CD4-positive, alpha-beta T cell treated with Interleukin-4 for 1 hour (primary cell): ENCODE data around the gene ADARB2.

ENCODE experiments used
- DNase-seq, 2 donors: peaks; one replicate each; pipeline ENCODE4 v3.0.0-alpha.2; 2020 to 2022

ADARB2 gene

GRCh38 chr10:1515780-1516491 lies 221.4 kb downstream of the ADARB2 start:
- no peak for DNase-seq

- DNase-seq: no peak
These were observed 222.1 kb downstream of the ADARB2 start for GRCh38 chr10:1515121-1515779.

GRCh38 chr10:1514681-1515080 lies 222.6 kb downstream of the ADARB2 start:
- DNase-seq: no peak

- DNase-seq: no peak
These were observed 224.1 kb downstream of the ADARB2 start for GRCh38 chr10:1513221-1513620.

DNA sequence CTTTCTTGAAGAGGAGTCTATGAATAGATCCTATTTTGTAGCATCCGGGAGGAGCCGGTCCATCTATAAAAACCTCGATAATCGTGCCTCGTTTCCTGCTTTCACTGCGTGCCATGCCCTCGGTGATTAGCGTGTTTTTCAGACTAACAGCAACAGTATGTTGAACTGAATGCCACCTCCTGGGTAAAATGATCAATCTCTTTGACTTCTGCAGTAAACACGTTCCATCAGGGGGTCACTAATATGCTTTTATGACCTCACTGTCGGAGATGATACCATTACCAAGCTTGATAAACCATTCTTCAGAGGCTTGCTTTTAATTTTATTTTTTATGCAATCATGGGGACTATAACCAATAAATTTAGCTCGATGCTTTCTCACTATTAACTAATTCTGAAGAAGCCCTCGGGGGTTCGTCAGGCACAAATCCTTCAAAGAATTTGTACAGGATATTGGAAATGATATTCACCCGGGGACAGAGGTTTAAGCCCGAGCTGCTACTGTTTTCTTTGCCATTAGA lies 228.3 kb downstream of the ADARB2 start:
- no peak for DNase-seq

DNA sequence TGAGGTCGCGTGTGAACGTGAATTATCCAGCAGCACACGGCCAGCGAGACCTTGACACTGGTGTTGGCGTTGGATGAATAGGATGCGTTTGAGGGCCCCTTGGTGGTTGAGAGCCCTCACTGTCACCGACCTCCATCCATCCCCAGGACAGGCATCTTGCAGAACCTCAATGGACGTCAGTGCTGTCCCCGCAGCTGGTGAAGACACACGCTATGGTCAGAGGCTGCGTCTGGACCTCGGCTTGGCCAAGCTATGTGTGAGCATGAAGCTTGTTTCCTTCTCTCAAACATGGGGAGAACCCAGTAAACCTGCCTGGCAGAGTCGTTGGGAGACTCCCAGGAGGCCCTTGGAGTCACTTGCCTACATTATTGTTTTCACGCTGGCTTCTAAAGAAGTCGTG lies 229.2 kb downstream of the ADARB2 start:
- no peak for DNase-seq

DNA sequence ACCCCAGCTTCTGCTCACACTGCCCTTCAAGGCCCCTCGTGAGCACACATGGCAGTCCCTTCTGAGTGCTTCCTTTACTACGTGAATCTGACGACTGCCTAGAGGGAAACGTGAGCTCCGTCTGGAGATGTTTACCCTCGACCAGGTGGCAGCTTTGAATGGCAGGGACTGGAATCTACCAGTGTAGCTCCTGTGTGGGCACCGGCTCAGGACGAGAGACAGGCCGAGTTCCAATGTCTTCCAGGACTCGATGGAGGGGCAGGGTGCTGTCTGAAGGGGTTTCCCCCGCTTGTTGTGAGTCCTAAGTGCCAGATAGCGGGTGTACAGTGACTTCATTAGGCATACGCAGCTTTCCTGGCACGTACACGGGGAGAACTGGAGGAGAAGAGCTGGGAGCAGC lies 229.9 kb downstream of the ADARB2 start:
- DNase-seq: no peak

DNA sequence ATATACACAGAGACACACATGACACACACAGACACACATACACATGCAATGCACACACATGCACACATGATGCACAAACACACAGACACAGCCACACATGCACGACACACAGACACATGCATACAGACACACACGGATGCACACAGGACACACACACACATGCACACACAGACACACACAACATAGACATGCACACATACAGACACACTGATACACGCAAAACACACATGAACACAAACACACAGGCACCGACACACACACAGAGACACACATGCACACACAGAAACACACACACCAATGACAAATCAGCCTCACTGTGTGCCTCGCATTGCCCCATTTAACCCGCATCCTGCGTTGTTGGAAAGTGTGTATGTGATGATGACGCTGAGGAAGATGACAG lies 232.4 kb downstream of the ADARB2 start:
- no peak for DNase-seq

GRCh38 chr10:1504286-1504685 lies 233.0 kb downstream of the ADARB2 start:
- no peak for DNase-seq

- DNase-seq: no peak
These were observed 234.9 kb downstream of the ADARB2 start for GRCh38 chr10:1502451-1502850.

- DNase-seq: no peak
These were observed 237.9 kb downstream of the ADARB2 start for GRCh38 chr10:1499359-1499957.

DNA sequence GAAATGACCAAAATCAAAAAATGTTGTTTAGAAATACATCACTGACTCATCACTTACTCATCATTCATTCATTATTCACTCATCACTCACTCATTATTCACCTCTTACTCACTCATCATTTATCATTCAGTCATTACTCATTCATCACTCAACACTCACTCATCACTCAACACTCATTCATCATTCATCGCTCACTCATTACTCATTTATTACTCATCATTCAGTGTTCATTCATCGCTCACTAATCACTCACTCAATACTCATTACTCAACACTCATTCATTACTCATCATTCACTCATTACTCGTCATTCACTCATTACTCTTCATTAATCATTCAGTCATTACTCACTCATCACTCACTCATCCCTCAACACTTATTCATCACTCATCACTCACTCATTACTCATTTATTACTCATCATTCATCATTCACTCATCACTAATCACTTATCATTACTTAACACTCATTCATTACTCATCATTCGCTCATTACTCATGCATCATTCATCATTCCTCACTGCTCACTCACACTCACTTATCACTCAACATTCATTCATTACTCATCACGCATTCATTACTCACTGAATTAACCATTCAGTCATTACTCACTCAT lies 238.5 kb downstream of the ADARB2 start:
- no peak for DNase-seq

DNA sequence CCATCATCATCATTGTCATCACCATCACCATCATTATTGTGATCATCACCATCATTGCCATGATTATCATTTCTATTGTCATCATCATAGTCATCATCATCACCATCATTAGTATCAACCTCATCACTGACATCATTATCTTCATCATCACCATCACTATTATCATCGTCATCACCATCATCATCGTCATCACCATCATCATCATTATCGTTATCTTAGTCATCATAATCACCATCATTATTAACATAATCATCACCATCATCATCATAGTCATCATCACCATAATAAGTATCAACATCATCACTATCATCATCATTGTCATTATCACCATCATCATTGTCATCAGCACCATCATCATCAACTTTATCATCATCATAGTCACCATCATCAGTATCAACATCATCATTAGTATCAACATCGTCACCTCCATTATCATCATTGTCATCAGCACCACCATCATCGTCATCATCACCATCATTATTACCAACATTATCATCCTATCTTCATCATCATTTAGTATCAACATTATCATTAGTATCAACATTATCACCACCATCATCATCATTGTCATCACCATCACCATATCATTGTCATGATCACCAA lies 241.3 kb downstream of the ADARB2 start:
- DNase-seq: no peak

DNA sequence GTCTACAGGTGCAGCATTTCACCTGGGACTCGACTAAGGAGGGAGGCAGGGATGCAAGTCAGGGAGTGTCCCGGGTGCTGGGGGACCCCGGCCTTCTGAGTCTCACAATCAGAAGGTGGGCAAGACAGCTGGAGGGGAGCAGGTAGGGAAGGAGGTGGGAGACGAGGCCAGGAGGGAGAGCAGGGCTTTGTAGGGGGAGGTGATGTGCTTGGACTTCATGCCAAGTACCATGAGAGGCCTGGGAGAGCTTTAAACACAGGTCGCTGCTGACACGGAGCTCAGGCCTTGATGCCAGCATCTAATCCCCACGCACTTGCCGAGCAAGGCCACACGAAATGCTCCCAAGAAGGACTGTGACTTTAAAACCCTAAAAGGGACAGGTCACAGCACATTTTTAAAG lies 244.7 kb downstream of the ADARB2 start:
- no peak for DNase-seq

DNA sequence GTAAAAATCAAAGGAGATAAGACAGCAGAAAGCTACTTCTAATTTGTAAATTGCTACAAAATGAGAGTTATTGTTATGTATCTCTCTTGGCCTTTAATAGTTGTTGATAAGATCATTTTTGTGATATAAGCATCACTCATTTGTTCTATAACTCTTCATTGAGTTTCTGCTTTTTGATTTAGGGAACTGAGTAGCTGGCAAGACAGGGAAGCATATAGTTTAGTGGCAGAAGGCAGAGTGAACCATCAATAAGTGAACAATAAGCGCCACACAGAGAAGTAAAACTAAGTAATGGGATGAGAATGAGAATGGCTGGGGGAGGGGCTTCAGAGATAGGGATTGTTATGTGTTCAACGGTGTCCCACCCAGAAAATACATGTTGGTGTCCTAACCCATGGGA lies 245.4 kb downstream of the ADARB2 start:
- no peak for DNase-seq

DNA sequence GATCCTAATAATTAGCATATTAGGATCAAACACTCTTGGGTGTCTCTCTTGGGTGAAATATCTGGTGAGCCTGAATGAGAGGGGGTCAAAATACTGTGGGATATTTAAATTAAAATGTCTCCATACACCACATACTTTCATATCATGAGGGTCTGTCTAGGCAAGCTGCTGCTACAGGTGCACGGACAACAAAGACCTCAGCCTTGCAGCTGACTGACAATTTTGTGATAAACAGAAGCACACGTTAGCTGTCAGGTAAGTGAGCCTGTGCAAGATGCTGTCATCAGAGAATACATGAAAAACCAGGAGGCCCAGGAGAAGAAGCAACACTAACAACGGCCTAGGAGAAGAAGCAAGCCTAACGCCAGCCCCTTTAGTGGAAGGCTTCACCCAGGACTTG lies 247.5 kb downstream of the ADARB2 start:
- no peak for DNase-seq

GRCh38 chr10:1488970-1489548 lies 248.3 kb downstream of the ADARB2 start:
- DNase-seq: peak in 1 of 2 donors; percentile 70

- DNase-seq: no peak
These were observed 250.3 kb downstream of the ADARB2 start for GRCh38 chr10:1486841-1487687.

- no peak for DNase-seq
These were observed 252.0 kb downstream of the ADARB2 start for GRCh38 chr10:1485357-1485756.

DNA sequence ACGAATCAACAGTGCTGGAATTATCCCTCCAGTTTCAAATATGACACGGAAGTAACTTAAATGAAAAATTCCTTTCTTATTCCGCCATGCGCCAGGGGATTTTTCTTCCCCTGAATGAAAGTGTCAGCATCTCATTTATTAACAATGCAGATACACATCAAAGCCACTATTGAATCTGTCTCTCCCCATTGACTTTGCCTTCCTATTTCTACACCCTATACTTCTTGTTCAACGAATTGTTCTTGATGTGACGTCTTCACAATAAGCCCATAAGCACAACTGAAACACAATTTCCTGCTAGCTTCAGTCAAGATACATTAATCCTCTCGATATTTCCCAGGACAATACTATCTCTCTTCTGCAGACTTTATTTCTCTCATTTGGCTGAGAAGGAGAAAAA lies 253.5 kb downstream of the ADARB2 start:
- DNase-seq: no peak

GRCh38 chr10:1483246-1483645 lies 254.1 kb downstream of the ADARB2 start:
- no peak for DNase-seq

GRCh38 chr10:1477578-1477977 lies 259.7 kb downstream of the ADARB2 start:
- DNase-seq: no peak
